IMR-90 (cell line): ENCODE results near the gene RECK. TPM values are rescaled to one million over a fixed set of nuclear protein-coding genes. Genes with fewer than 3 reads are reported as not detected.

Experiments used
- ATAC-seq: fragments of 200-7000 bp; cut with Tn5 transposase; 2 replicates; pipeline ENCODE4 v1.9.1; 2020; ENCODE audit warnings: low read depth, mild to moderate bottlenecking, moderate library complexity
- BruUV-seq: library from RNA; stranded (reverse); fragments of 400-500 nt; replicated peaks from 2 replicates; lab custom pipeline; 2021; lab: Mats Ljungman, UMichigan
- CTCF ChIA-PET: fragments of 300-600 bp; formaldehyde crosslinking; extraction: SDS; loops from one replicate; lab custom pipeline; 2021; ENCODE audit warnings: antibody characterized with exemption; lab: Yijun Ruan, JAX
- POLR2A ChIA-PET: fragments of 300-600 bp; sonication (Branson Sonifier 250); formaldehyde crosslinking; loops from one replicate; lab custom pipeline; 2022; ENCODE audit warnings: antibody characterized with exemption; ENCODE audit not compliant: unreplicated experiment; lab: Charles Lee
- DNase-seq: peaks from one replicate; pipeline ENCODE4 v3.0.0; 2013
- H2AFZ ChIP-seq: replicated peaks from 2 replicates; pipeline ENCODE3; 2013; ENCODE audit warnings: low read length, mild to moderate bottlenecking; ENCODE audit not compliant: poor library complexity
- H2AK5ac ChIP-seq: 2 replicates; pipeline ENCODE4 v1.6.1; 2013; ENCODE audit warnings: low read depth, low read length, inconsistent platforms
- H2AK9ac ChIP-seq: replicated peaks from 2 replicates; pipeline ENCODE3; 2013; ENCODE audit warnings: mild to moderate bottlenecking, low read depth, low read length, moderate library complexity; ENCODE audit not compliant: poor library complexity
- H2BK120ac ChIP-seq: 2 replicates; pipeline ENCODE4 v1.6.1; 2013; ENCODE audit warnings: low read depth, low read length, inconsistent platforms
- H2BK15ac ChIP-seq: 3 replicates; pipeline ENCODE4 v1.6.1; 2013; ENCODE audit warnings: low read depth, low read length, inconsistent platforms
- H2BK20ac ChIP-seq: 2 replicates; pipeline ENCODE4 v1.6.1; 2013; ENCODE audit warnings: low read depth, mild to moderate bottlenecking, inconsistent platforms, low read length, moderate library complexity
- H2BK5ac ChIP-seq: 2 replicates; pipeline ENCODE4 v1.6.1; 2013; ENCODE audit warnings: mild to moderate bottlenecking, low read depth, low read length, inconsistent platforms; ENCODE audit not compliant: poor library complexity, severe bottlenecking
- H3K14ac ChIP-seq: replicated peaks from 2 replicates; pipeline ENCODE4 v1.6.1; 2013; ENCODE audit warnings: low read depth, low read length, inconsistent platforms
- H3K18ac ChIP-seq: 2 replicates; pipeline ENCODE4 v1.6.1; 2013; ENCODE audit warnings: low read depth, low read length, control low read depth
- H3K23ac ChIP-seq: 2 replicates; pipeline ENCODE4 v1.6.1; 2013; ENCODE audit warnings: low read depth, low read length, inconsistent platforms
- H3K27ac ChIP-seq: 2 replicates; pipeline ENCODE4 v1.5.1; 2013; ENCODE audit warnings: mild to moderate bottlenecking, control low read depth, low read length; ENCODE audit not compliant: insufficient read depth
- H3K27me3 ChIP-seq: 2 replicates; pipeline ENCODE4 v1.6.1; 2013; ENCODE audit warnings: low read length; ENCODE audit not compliant: control insufficient read depth, insufficient read depth
- H3K36me3 ChIP-seq: 2 replicates; pipeline ENCODE4 v1.6.1; 2013; ENCODE audit warnings: low read length, mixed read lengths; ENCODE audit not compliant: control insufficient read depth, insufficient read depth
- H3K4ac ChIP-seq: 2 replicates; pipeline ENCODE4 v1.6.1; 2013; ENCODE audit warnings: low read depth, low read length, inconsistent platforms
- H3K4me1 ChIP-seq: 2 replicates; pipeline ENCODE4 v1.6.1; 2013; ENCODE audit warnings: low read length, mixed read lengths; ENCODE audit not compliant: control insufficient read depth, insufficient read depth
- H3K4me2 ChIP-seq: 2 replicates; pipeline ENCODE4 v1.6.1; 2013; ENCODE audit warnings: low read depth, mild to moderate bottlenecking, control low read depth, low read length, moderate library complexity
- H3K4me3 ChIP-seq: 2 replicates; pipeline ENCODE4 v1.5.1; 2013; ENCODE audit warnings: low read depth, mild to moderate bottlenecking, control low read depth, low read length, moderate library complexity; ENCODE audit not compliant: insufficient read depth
- H3K56ac ChIP-seq: 2 replicates; pipeline ENCODE4 v1.6.1; 2013; ENCODE audit warnings: low read length, inconsistent platforms; ENCODE audit not compliant: insufficient read depth; ENCODE audit errors: extremely low read depth
- H3K79me1 ChIP-seq, 2 experiments: 2 replicates each; pipeline ENCODE4 v1.6.1; 2013; ENCODE audit warnings: low read length in 2 of 2, inconsistent platforms in 1 of 2, low read depth in 1 of 2
- H3K9ac ChIP-seq: 2 replicates; pipeline ENCODE4 v1.6.1; 2013; ENCODE audit warnings: low read depth, low read length, control low read depth
- H3K9me1 ChIP-seq: 2 replicates; pipeline ENCODE4 v1.6.1; 2013; ENCODE audit warnings: low read length, inconsistent platforms; ENCODE audit not compliant: insufficient read depth
- H3K9me3 ChIP-seq: 2 replicates; pipeline ENCODE4 v1.6.1; 2013; ENCODE audit warnings: low read length; ENCODE audit not compliant: control insufficient read depth, insufficient read depth
- H4K20me1 ChIP-seq: 2 replicates; pipeline ENCODE4 v1.6.1; 2013; ENCODE audit warnings: low read length, inconsistent platforms; ENCODE audit not compliant: insufficient read depth
- H4K5ac ChIP-seq: 2 replicates; pipeline ENCODE4 v1.6.1; 2013; ENCODE audit warnings: mild to moderate bottlenecking, low read depth, low read length, control low read depth
- H4K8ac ChIP-seq, 2 experiments: 2 replicates each; pipeline ENCODE4 v1.6.1; 2013; ENCODE audit warnings: low read depth in 2 of 2, low read length in 2 of 2, control low read depth in 1 of 2, inconsistent platforms in 1 of 2
- H4K91ac ChIP-seq: 2 replicates; pipeline ENCODE4 v1.6.1; 2013; ENCODE audit warnings: low read depth, low read length, inconsistent platforms; ENCODE audit not compliant: insufficient read depth
- CEBPB ChIP-seq: IDR thresholded peaks from 2 replicates; pipeline ENCODE4 v1.6.1; 2012; ENCODE audit warnings: low read depth, low read length, improper control_type of control experiment
- MAFK ChIP-seq: IDR thresholded peaks from 2 replicates; pipeline ENCODE4 v1.6.1; 2012; ENCODE audit warnings: low read depth, low read length, improper control_type of control experiment
- WGBS, 2 experiments: methylation state at CpG; one replicate each; pipeline versions ENCODE4 v1.1.5 to v1.1.7; 2013; ENCODE audit warnings: missing lambda C conversion rate in 2 of 2; ENCODE audit not compliant: insufficient read length in 1 of 2; ENCODE audit errors: extremely low coverage in 2 of 2; 5-methylcytosine and 5-hydroxymethylcytosine counted together
- dilution Hi-C: fragments of 300-500 bp; cut with HindIII; formaldehyde crosslinking; loops from one replicate; pipeline ENCODE4 v1.14.3; 2018; ENCODE audit warnings: low sequenced_read_pairs; ENCODE audit not compliant: unreplicated experiment
- in situ Hi-C: fragments of 300-500 bp; cut with MboI; formaldehyde crosslinking; loops from 3 replicates; pipeline ENCODE4 v1.14.3; 2019; ENCODE audit warnings: low sequenced_read_pairs, inconsistent platforms, mixed read lengths
- intact Hi-C: fragments of 100-400 bp; cut with micrococcal nuclease; formaldehyde crosslinking; loops from 2 replicates; pipeline ENCODE4 v1.10.0; 2022
- polyA plus RNA-seq, 3 experiments: library from polyadenylated mRNA; depleted of rRNA; stranded (reverse); fragments of >200 nt; gene quantifications; 2 replicates each; pipeline ENCODE4 v1.2.3, GENCODE V29; 2012; ENCODE audit warnings: low replicate concordance in 1 of 3
- total RNA-seq: library from RNA; depleted of rRNA; stranded (reverse); fragments of >200 nt; gene quantifications from 2 replicates; pipeline ENCODE4 v1.2.3, GENCODE V29; 2012

The RECK gene
- total and polyA plus RNA-seq, 2 of the 4 experiments (the other 2 are of a cell fraction) = 23.5 to 44.0 TPM

DNA sequence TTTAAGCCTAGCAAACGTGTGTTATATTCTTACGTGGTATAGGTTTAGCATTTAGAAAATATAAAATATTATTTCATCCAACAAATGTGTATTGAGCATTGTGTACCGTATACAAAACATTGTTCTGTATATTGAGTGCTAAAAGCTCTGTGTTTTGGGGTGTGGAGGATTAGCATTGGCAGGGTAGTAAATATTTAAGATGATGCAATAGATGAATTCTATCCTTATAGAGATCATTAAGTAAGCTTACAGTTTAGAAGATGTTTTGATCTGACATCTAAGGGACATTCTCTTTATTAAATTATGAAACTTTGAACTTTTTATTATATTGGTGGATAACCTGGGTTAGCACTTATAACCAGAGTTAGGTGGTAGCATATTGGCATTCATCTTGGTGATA is 51.3 kb downstream of the RECK start:
- no peak overlapping the region for H2AK9ac ChIP-seq
- H3K4me2 ChIP-seq = no peak overlapping the region
- H3K36me3 ChIP-seq = peaks cover 31% of the 10 kb centered on the region
- peak overlapping the region; percentile 62; the same call in 1 of the 2 replicates for H3K27ac ChIP-seq
- H3K9me1 ChIP-seq = peaks cover 7% of the 10 kb centered on the region; the same call in 1 of the 2 replicates
- H3K23ac ChIP-seq = no peak overlapping the region
- H3K4ac ChIP-seq = no peak overlapping the region
- no peak overlapping the region for H4K8ac ChIP-seq
- no peaks in the 10 kb centered on the region for H3K27me3 ChIP-seq
- H2BK5ac ChIP-seq = peak overlapping the region; percentile 51
- H3K4me3 ChIP-seq = no peak overlapping the region
- no peak overlapping the region for H2AFZ ChIP-seq
- H2BK120ac ChIP-seq = no peak overlapping the region
- peaks cover 33% of the 10 kb centered on the region in 2 experiments for H3K79me1 ChIP-seq
- H4K20me1 ChIP-seq = no peaks in the 10 kb centered on the region; the same call in 1 of the 2 replicates
- H3K14ac ChIP-seq = no peak overlapping the region
- H4K91ac ChIP-seq = no peak overlapping the region
- POLR2A ChIA-PET = no interaction called here
- dilution Hi-C loops (no loop called here), intact Hi-C loops (no loop called here), in situ Hi-C loops (no loop called here)
- no peak for TF ChIP-seq MAFK
- peak; percentile 76 for TF ChIP-seq CEBPB
- CTCF ChIA-PET = no interaction called here
- H3K56ac ChIP-seq = no peak overlapping the region
- H3K9ac ChIP-seq = no peak overlapping the region
- no CpG with 5 or more reads among the region's 3 CpGs for WGBS, 2 experiments
- no TSS peak for BruUV-seq
- no peak overlapping the region for H2BK20ac ChIP-seq
- DNase-seq (no peak), ATAC-seq (no peak)
- 0 out of 2 replicates have a peak, but pooled peaks cover 2% of the 10 kb centered on the region for H3K9me3 ChIP-seq
- H2AK5ac ChIP-seq = no peak overlapping the region
- H2BK15ac ChIP-seq = no peak overlapping the region
- H4K5ac ChIP-seq = no peak overlapping the region
- peaks cover 20% of the 10 kb centered on the region for H3K4me1 ChIP-seq
- H3K18ac ChIP-seq = no peak overlapping the region
